ENCODE measurements around the gene POC1A.

Gene POC1A

DNA sequence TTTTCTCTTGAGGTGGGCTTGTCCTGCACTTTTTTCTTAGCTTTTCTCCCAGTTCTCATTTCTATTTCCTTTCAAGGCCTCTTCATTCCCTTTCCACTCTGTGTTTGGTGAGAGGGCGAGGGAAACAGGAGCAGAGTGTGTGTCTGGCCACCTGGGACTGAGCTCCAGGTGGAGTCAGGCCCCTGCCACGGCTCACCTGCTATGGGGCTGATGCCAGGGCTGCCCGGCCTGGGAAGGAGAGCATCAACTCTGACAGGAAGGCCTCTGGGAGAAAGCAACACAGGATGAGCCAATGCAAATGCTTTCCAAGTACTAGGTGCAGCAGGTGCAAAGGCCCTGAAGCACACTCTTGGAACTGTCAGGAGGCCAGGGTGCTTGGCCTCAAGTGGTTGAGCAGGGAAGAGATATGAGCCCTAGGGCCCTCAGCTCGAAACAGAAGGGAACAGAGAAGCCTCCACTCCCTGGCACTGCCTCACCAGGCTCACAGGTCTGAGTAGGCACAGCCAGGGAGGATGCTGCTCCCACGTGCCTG is 70.6 kb downstream of the POC1A start:
- no peak for DNase-seq

DNA sequence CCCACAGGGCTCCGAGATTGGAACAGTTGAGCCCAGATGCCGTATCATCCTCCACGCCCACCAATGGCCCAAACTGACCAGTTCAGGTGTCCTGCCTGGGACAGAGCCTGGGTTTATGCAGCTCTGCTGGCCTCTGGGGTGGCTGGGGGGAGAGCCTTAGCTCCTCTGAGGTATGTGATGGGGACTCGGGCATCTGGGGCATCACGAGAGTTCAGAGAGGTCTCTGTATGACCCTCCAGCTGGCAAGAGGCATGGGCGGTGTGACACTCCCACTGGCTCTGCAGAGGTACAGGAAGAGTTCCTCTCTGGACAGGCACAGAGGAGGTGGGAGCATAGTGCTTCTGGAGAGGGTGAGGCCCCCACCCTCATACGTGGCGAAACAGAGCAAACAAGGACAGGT is 71.3 kb downstream of the POC1A start:
- no peak for DNase-seq

DNA sequence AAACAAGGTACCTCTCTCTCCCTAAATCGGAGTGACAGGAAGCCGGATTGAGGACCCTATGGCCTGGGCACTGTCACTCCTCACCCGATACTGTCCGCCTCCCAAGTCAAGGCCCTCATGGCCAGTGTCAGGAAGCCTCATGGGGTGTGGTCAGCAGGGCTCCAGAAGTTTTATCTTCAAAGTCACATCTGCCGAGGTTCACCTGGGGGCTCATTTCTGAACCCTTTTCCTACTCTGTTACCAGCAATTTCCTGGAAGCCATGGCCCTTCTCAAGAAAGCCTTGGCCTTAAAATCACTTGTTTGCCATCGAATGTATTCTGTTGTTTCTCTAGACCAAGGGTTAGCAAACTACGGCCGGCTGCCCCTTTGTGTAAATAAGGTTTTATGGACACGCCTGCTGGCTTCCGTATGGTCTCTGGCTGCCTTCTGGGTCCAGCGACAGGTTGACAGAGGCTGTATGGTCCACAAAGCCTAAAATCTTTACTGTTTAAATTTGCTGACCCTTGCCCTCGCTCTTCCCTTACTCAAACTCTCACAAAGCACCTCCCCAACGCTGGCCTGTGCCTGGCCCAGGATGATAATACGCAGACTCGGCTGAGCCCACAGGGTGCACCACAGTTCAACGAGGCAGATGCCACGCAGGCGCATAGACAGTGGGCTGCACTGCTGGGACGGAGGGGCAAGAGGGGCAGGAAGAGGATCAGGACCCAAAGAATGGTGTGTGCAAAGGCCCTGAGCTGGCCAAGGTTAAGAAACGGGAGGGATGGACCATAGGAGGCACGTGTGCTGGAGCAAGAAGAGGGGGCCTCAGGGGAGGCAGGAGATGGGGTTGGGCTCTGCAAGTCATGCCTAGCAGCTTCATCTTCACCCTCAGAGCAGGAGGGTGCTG is 73.1 kb downstream of the POC1A start:
- DNase-seq = no peak

DNA sequence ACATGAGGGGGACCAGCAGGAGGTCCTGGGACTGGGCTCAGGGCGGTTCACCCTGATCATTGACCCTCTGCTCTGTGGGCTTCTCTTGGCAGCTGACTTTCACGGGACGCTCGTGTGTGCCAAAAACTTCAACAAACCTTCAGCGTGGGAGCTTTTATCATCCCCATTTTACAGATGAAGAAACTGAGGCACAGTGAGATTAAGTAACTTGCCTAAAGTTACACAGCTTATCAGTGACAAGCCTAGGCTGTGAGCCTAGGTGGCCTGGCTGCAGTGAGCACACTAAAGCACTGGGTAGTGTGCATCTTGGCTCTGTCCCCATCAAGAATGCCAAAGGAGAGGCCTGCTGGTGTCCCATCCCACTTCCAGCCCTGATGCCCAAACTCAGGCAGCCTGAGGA is 74.3 kb downstream of the POC1A start:
- no peak for DNase-seq

DNA sequence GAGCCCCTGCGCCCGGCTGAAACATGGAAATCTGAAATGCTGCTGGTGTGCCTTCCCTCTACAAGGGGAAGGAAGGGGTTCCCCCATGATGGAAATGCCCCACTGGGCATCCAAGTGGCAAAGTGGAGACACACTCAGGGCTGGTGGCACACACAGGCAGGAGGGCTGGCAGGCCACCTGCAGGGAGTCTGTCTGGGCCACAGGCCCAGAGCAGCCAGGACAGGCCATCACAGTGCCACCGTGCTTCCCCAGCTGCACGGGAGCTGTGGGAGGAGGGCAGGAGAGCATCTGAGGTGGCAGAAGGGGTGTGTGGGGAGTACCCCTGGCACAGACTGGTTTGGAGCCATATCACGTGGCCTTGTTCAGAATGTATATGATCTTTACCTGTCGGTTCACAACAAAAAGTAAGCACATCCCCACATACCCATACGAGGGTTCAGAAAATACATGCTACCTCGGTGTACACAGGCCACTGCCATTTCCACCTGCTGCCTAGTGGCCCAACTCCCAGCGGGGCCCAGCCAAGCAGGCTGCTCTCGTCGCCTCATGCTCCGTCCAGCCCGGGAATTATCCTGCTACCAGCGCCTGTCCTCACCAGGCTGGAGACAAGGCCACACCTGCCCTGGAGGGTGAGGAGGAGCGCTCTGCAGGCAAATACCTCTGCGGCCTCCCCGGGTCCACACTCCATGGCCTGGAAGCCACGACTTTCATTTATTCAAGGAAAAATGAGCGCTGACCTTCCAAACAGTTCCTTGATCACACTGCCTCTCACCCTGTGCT is 75.3 kb downstream of the POC1A start:
- no peak for DNase-seq

DNA sequence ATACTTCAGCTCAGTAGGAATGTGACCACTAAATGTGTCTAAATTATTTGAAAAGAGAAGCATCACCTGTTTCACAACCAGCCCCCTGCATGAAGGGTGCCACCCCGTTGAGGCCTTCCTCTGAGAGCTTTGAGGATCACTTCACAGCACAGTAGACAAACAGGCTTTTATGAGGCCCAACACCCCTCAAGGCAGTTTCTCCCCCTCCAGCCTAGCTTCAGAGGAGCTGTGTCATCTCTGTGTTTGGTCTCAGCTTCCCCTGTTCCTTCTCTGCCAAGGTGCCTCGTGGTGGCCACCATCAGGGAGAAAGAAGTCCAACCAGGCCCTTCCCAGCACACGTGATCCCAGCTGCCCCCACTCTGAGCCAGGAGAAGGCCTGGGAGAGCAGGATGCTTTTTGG is 76.3 kb downstream of the POC1A start:
- DNase-seq = no peak

DNA sequence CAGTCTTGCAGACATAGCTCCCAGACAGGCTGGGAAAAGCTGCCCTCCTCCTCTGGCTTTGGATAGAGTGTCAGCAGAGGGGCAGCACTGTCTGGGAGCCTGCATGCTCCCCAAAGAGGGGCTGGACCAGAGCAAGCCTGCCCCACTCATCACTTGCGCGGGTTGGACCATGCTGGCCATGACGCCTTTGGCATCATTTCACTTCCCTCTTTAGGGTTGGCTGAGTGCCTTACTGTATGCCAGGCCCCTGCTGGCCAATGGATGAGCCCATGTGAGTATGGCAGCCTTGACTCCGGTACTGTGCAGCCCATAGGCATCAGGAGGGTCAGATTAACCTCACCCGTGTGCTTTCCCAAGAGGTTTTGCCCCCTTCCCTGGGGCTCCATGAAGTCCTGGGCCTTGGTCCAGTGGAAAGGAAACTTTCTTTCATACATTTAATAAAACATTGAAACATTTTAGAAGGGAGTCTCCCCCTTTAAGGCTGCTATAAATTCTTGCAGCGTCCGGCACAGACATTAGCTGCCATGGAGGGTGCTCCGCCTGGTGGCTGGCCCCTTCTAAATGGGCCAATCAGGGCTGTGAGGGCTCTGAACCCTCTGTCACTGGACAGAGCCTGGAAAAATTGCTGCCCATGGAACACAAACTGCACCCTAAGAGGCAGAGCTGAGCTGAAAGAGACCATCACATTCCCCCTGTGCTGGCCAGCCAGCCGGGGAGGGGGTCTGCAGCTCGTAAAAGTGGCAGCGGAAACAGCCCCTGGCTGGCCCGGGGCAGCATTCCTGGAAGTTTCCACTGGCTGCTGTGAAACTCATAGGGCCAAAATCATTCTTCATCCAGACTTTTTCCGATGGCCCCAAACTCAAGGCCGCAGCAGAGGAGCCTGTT is 77.1 kb downstream of the POC1A start:
- DNase-seq = no peak

DNA sequence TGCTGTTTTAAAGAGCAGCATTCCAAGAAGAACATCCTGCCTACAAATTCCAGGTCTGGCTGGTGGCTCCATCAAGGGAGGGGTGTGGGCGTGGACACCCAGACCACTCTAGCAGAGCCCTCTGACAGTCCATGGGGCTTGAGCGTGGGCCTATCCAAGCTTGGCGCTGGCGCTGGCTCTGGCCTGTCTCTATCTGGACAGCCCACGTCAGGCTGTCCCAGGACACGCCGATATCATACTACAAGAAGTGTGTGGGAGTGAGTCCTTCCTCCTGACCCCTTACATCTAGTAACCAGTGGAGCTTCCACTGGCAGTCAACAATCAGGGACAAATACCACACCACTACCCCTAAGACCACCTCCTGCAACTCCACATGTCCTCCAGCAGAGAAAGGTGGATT is 80.7 kb downstream of the POC1A start:
- DNase-seq = no peak

DNA sequence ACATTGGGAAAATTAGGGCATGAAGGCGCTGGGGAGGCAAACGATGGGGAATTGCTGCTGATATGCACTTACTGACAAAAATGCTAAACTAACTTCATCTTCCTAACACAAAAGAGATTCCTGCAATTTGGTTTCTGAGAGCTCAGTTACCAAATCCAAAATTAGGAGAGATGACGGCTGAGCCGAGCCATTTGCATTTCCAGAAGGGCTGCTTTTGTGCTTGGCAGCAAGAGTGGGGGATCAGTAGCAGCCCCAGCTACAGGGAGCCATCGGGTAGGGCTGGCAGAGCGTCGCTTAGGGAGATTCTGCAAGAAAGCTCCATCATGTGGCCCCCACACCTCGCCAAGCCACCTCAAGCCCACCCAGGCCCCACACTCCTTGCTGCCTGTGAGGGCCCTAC is 81.8 kb downstream of the POC1A start:
- no peak for DNase-seq

DNA sequence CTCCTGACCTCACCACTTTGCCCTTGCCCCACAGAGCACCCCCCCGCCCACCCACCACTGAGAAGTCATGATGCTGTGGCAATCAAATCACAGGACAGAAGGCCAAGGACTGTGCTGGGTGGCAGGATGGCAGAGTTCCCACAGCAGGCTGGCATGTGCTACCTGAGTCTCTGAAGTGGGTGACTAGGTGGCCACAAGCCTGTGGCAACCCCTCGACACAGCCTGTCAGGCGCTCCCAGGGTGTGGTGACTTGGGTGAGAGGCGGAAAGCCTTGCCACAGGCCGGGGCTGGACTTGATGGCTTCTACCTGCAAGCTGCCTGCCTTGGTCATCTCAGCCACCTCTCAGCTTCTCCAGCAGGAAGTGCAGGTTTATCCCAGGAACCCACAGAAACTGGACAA is 82.2 kb downstream of the POC1A start:
- DNase-seq = no peak

DNA sequence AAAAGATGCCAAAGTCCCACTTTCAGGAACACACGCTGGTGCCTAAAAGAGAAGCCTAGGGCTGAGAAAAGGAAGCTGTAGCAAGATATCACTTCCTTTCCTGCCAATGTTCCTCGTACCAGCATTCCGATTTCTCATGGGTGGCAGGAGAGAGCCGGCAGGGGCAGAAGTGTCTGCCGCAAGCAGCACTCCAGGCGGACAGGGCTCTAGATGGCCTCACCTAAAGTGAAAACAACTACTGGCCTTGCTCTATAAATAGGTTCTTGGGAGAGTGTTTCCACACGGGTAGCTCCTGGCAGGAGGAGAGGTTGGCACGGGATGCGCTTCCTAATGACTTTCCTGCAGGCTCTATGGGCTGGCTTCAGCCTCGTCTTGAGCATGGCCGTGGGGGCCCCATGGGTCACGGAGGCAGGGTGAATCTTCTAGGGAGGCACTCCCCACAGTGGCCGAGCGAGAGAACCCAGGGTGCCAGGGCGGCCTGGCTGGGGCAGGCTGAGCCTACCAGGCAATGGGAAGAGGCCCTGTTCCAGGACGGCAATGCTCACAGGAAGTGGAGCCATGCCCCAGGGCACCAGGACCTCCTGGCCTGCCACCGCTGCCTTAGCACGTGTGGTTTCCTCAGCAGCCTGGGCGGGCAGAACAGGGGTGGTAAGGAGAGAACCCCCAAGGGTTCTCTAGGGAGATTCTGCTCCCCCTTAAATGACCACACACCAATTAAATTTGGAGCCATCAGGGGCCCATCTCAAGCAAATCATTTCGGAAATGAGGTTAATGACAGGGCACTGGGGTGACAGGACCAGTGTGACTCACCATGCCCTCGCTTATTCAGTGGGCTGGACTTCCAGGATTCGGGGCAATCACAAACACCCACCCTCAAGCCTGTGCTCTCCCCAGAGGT is 83.2 kb downstream of the POC1A start:
- no peak for DNase-seq

DNA sequence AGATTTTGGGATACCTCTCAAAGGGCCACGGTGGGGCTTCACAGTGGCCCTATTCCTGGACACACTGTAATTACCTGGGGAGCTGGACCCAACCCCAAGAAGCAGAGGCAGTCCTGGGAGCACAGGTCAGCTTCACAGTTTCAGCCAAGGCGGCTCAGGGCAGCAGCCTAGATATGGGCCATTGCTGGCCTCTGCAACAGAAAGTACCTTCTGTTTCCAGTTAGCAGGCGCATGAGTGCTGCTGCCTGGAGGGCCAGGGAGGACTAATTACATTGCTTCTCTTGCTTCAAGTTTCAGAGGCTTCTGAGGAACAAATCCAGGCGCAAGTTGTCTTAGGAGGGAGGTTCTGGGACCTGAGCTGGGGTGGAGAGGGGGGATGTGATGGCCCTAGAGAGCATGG is 84.4 kb downstream of the POC1A start:
- no peak for DNase-seq

DNA sequence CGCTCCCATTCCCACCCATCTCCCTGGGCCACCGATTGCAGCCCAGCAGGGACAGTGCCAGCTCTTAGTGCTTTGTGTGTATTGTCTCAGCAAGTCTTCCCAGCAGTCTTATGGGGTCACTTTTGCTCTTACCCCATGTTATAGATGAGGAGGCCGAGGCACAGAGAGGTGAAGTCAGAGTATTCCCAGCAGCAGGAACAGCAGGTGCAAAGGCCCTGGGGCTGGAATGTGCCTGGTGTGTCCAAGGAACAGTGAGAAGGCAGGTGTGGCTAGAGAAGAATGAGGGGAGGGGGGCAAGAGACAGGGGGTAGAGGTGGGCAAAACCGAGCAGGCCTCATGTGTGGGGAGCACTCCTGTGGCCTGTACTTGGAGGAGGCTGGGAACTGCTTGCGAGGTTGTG is 85.1 kb downstream of the POC1A start:
- DNase-seq = no peak

DNA sequence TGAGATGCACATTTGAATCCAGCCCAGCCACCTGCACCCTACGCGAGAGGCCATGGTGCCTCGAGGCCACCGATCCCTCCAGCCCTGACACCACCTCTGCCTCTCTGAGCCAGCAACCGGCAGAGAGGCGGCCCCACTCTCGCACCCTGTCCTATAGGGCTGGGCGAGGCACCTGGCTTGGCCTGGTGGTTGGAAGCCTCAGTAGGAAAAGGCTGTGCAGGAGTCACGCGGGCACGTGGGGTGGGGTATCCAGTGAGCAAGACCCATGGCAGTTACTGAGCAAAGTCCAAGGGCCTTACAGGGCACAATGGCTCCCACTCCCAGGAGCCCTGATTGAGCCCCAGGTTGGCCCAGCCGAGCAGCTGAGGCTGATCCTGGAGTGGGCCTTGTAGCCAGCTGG is 85.5 kb downstream of the POC1A start:
- no peak for DNase-seq

DNA sequence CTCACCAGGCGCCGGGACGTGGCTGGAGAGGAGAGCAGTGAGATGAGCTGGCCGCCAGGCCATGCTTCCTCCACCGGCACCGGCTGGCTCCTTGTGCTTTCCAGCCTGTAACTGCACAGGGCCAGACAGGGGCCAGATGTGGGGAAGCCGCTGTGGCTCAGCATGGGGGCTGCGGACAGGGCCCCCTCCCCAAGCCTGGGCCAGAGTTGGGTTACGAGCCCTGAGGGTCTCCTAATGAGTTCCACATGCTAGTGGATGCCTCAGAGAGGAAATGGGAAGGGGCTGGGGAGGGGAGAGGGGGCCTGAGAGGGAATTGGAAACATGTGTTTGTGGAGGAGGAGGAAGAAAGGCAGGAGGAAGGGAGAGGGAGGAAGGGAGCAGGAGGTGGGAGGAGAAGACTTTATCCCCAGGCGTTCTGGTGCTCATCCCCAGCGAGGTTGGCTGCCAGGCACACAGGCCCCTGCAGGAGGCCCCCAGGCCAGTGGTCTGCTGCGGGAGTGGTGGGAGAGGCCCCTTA is 86.1 kb downstream of the POC1A start:
- no peak for DNase-seq

DNA sequence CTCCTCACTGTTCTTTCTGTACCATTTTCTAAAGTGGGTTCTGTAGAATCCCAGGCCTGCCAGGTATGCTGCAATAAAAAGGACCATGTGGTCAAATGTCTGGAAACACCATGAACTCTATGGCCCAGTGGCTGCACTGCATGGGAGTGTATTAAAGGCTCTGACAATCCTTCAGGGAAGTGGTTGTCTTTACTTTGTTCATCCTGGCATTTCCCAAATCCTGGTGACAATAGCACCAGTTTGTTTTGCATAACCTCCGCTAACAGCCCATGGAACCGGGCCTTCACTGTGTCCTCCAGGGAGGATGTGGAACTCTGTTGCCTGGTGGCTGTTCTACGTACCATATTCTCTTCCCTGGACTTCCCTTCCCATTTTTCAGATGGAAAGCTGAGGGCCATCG is 86.7 kb downstream of the POC1A start:
- DNase-seq = no peak

DNA sequence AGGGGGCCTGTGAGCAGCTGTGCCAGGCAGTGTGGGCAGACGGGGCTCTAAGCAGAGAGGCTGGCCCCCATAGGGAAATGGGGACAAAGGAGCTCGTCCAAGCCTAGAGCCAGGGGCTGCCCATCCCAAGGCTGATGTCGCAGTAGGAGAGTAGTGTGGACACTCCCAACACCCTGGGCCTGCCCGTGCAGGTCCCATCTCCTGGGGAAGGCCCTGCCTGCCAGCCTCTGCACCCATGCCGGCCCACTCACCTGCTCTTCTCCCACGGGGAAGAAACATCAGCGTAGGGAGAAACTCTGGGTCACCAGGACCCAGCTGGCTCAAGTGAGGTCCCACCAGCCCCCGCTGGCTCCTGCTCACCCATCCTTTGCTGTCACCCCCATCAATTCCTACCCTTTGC is 87.2 kb downstream of the POC1A start:
- DNase-seq = no peak

DNA sequence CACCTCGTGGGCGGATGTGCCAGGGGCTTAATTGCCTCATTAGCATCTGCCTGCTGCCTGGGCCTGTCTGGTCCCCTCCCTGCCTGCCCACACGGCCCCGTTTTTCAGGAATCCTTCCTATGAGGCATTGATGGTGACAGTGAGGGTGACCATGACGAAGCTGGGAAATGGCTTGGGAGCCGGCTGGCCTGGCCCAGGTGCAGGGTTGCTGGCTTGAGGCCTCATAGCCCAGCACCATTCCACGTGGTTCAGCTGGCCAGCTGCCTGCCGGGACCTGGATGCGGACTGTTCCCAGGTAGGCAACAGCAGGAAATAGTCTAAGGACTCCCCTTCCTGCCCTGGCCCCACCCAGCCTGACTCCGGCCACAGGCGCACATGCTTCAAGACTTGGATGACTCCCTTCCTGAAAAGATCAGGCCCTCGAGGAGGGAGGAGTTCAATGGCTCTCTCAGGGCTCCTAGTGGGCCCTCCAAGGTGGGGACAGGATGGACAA is 88.9 kb downstream of the POC1A start:
- no peak for DNase-seq

DNA sequence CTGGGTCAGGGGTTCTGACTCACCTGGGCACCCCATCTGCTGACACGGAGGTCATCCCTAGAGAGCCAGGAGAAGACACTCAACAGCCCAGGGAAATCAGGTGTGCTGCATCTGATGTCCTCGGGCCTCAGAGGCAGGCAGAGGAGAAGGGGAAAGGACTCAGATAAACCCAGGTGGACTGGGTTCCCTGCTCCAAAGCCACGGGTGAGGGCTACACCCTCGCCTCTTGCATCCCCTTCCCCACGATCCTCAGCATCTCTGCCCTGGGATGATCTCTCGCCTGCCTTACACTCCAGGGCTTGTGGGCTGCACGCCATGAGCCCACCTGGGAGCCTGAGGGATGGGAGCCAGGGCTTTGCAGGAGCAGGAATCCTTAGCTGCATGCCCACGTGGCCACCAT is 89.7 kb downstream of the POC1A start:
- DNase-seq = no peak

DNA sequence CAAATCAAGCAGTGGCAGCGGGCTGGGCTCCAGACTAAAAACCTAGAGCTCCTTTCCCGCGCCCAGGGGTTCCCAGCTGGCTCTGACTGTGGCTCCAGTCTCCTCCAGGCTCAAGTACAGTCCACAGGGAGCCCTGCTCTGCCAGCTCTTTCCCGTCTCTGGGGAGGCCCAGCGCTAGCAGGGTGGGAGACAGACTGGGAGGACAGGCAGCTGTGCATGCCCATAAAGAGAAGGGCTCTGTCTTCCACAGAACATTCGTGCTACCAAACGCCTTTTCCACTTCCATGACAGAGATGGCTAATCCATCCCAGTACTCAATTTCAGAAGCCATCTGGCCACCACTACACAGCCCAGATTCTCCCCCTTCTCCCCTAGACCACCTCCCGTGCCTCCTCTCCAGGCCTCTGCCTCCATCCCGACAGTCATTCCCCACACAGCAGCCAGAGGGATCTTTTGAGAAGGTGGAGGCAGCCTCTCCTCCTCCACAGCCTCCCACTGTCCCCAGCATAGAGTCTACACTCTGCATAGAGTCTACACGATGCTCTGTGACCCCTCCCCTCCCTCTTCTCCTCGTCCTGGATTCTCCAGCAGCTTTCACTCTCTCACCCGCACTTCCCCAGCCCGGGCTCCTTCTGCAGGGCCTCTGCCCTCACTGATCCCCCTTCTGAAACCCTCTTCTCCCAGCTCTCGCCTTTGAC is 91.0 kb downstream of the POC1A start:
- DNase-seq = no peak

DNA sequence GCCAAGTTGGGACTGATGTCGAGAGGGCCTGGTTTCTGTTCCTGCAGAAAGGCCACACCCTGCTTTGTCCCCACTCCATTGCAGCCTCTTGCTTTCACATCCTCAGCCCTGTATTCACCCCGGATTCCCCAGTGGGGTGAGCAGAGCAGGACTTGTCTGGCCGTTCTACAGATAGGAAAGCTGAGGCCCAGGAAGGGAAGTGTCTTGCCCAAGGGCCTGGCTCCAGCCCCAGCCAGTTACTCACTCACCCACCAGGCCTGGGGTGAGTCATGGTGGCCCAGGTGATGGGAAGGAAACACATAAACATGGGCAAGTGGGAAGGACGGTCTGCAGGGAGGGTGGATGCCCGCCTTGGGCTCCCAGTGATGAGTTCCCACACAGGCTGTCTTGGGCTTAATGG is 91.7 kb downstream of the POC1A start:
- no peak for DNase-seq

Data from stimulated activated naive CD4-positive, alpha-beta T cell treated with Interleukin-2 at 50 U/mL for 16 hours (primary cell).